ENCODE results near the gene DEFB121.

The DEFB121 gene

DNA sequence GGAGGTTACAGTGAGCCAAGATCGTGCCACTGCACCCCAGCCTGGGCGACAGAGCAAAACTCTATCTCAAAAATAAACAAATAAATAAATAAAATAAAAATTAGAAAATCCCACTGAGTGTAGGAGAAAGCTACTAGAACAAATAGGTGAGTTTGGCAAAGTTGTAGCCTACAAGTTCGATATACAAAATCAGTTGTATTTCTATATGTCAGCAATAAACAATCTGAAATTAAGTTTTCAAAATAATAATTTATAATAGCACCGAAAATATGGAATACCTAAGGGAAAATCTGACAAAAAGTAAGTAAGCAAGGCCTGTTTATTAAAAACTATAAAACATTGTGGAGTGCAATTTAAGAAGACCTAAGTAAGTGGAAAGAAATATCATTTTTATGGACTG lies 42.7 kb downstream of the DEFB121 start:
- DNase-seq (ENCODE audit: low read depth): no peak

DNA sequence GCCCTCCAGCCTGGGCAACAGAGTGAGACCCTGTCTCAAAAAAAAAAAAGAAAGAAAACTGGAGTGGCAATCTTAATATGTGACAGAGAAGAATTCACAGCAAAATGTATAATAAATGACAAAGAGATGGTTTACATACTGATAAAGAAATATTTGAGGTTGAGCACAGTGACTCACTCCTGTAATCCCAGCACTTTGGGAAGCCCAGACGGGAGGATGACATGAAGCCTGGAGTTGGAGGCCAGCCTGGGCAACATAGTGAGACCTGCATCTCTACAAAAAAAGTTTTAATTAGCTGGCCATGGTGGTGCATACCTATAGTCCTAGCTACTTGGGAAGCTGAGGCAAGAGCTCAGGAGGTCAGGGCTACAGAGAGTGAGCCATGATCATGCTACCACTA lies 50.0 kb downstream of the DEFB121 start:
- no peak for DNase-seq (ENCODE audit: low read depth)
